SU-DHL-6 (cell line): Measurements from ENCODE around the gene ASAP2.

Source experiments
- EZH2phosphoT487 ChIP-seq: fragments of 200-600 bp; sonication (generic), shearing (Covaris generic); conservative IDR thresholded peaks from 2 replicates; pipeline ENCODE4 v1.6.1; 2018; ENCODE audit warnings: mild to moderate bottlenecking, antibody characterized with exemption, low read length, moderate library complexity, mixed read lengths
- TF ChIP-seq, protein P1 (sequence below): fragments of 200-600 bp; sonication (generic); IDR thresholded peaks from one replicate; pipeline ENCODE4 v1.5.1; 2017; ENCODE audit warnings: antibody characterized with exemption, mild to moderate bottlenecking, low read length, moderate library complexity; ENCODE audit not compliant: insufficient read depth, poor library complexity, severe bottlenecking

DNA sequence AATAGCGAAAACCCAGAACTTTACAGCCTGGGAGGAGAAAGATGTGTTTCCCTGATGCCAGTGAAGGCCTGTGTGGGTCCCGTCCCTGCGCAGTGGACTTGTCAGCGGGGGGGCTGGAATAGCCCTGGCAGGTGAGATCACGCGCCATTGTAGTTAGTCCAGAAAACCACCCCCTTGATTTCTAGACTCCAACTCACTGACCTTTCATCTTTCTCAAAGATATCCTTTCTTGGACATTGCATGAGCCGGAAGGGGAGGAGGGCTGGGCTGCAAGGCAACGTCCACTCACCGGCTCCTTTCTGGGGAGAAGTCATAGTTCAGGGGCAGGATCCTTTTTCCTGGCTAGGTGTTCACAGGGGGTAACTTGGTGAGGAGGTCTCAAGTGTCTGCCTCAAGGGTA is 22.3 kb upstream of the ASAP2 start:
- TF ChIP-seq, protein P1, sequence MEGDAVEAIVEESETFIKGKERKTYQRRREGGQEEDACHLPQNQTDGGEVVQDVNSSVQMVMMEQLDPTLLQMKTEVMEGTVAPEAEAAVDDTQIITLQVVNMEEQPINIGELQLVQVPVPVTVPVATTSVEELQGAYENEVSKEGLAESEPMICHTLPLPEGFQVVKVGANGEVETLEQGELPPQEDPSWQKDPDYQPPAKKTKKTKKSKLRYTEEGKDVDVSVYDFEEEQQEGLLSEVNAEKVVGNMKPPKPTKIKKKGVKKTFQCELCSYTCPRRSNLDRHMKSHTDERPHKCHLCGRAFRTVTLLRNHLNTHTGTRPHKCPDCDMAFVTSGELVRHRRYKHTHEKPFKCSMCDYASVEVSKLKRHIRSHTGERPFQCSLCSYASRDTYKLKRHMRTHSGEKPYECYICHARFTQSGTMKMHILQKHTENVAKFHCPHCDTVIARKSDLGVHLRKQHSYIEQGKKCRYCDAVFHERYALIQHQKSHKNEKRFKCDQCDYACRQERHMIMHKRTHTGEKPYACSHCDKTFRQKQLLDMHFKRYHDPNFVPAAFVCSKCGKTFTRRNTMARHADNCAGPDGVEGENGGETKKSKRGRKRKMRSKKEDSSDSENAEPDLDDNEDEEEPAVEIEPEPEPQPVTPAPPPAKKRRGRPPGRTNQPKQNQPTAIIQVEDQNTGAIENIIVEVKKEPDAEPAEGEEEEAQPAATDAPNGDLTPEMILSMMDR = no peak
- TF ChIP-seq EZH2phosphoT487 = no peak
